GM12801 (cell line): Measurements from ENCODE around the gene TMEM235.

Source experiments
- CTCF ChIP-seq: IDR thresholded peaks from one replicate; pipeline ENCODE4 v1.5.1; 2011; ENCODE audit warnings: control low read depth; ENCODE audit not compliant: insufficient read length; ENCODE audit errors: extremely low read depth

TMEM235 gene

GRCh38 chr17:78241277-78242023 is 10.0 kb downstream of the TMEM235 start:
- TF ChIP-seq CTCF: no peak

GRCh38 chr17:78242024-78242742 is 10.8 kb downstream of the TMEM235 start:
- TF ChIP-seq CTCF: no peak

GRCh38 chr17:78247304-78247703 is 15.9 kb downstream of the TMEM235 start:
- no peak for TF ChIP-seq CTCF

GRCh38 chr17:78248051-78248914 is 16.9 kb downstream of the TMEM235 start:
- no peak for TF ChIP-seq CTCF

- no peak for TF ChIP-seq CTCF
These were observed 17.8 kb downstream of the TMEM235 start for GRCh38 chr17:78249074-78249817.

- TF ChIP-seq CTCF: no peak
These were observed 18.7 kb downstream of the TMEM235 start for GRCh38 chr17:78249818-78250806.
